Putamen (tissue), 1 donor: ENCODE measurements around the gene NATD1.

Experiments used
- DNase-seq: peaks from one replicate; pipeline ENCODE4 v3.0.0-alpha.2; 2016; ENCODE audit warnings: low spot score

The NATD1 gene

GRCh38 chr17:21289902-21290571, 36.8 kb upstream of the NATD1 start:
- DNase-seq: no peak

GRCh38 chr17:21289175-21289901, 36.1 kb upstream of the NATD1 start:
- no peak for DNase-seq

GRCh38 chr17:21288571-21289017, 35.4 kb upstream of the NATD1 start:
- DNase-seq: no peak

- peak; percentile 80 for DNase-seq
Measured at GRCh38 chr17:21287703-21288449, 34.7 kb upstream of the NATD1 start.

- no peak for DNase-seq
Measured at GRCh38 chr17:21286909-21287702, 33.9 kb upstream of the NATD1 start.

- no peak for DNase-seq
Measured at GRCh38 chr17:21286066-21286770, 33.0 kb upstream of the NATD1 start.

- DNase-seq: no peak
Measured at GRCh38 chr17:21285164-21286065, 32.2 kb upstream of the NATD1 start.

GRCh38 chr17:21284319-21285163, 31.3 kb upstream of the NATD1 start, which contains the start of gene MAP2K3:
Gene MAP2K3 (plus strand): TSS chr17:21284711. CDS start chr17:21284921, 210 bp downstream.
- peak; percentile 99 for DNase-seq

GRCh38 chr17:21283482-21284318, 30.5 kb upstream of the NATD1 start:
- DNase-seq: no peak

- no peak for DNase-seq
Measured at GRCh38 chr17:21282850-21283249, 29.6 kb upstream of the NATD1 start.

GRCh38 chr17:21282231-21282630, 29.0 kb upstream of the NATD1 start:
- DNase-seq: no peak

GRCh38 chr17:21280081-21280518, 26.9 kb upstream of the NATD1 start:
- peak; percentile 67 for DNase-seq

GRCh38 chr17:21279582-21279981, 26.4 kb upstream of the NATD1 start:
- DNase-seq: no peak

GRCh38 chr17:21279198-21279535, 26.0 kb upstream of the NATD1 start:
- no peak for DNase-seq

GRCh38 chr17:21278450-21279197, 25.4 kb upstream of the NATD1 start:
- DNase-seq: no peak

- no peak for DNase-seq
Measured at GRCh38 chr17:21277332-21277731, 24.1 kb upstream of the NATD1 start.

GRCh38 chr17:21276264-21276588, 23.0 kb upstream of the NATD1 start:
- DNase-seq: no peak
